Endometrial microvascular endothelial cells (primary cell): ENCODE results near the gene EEF1AKMT2. TPM values are rescaled to one million over a fixed set of nuclear protein-coding genes. Genes with fewer than 3 reads are reported as not detected.

Experiments used
- in situ Hi-C: cut with HindIII; loops from 2 replicates; pipeline ENCODE4 v1.10.0; 2017; ENCODE audit warnings: low sequenced_read_pairs, low pct_unique_long_range_greater_than_20kb; ENCODE audit errors: inconsistent ontology term
- total RNA-seq: library from RNA; depleted of rRNA; stranded (reverse); fragments of >200 nt; gene quantifications from one replicate; pipeline ENCODE4 v1.2.3, GENCODE V29; 2015; ENCODE audit errors: inconsistent ontology term

EEF1AKMT2 gene
- total RNA-seq, 1 donor from 2014 or later, result 28.2 TPM

- in situ Hi-C loops, result no loop called here
Observed at GRCh38 chr10:124709861-124710260, 81.8 kb downstream of the EEF1AKMT2 start.

DNA sequence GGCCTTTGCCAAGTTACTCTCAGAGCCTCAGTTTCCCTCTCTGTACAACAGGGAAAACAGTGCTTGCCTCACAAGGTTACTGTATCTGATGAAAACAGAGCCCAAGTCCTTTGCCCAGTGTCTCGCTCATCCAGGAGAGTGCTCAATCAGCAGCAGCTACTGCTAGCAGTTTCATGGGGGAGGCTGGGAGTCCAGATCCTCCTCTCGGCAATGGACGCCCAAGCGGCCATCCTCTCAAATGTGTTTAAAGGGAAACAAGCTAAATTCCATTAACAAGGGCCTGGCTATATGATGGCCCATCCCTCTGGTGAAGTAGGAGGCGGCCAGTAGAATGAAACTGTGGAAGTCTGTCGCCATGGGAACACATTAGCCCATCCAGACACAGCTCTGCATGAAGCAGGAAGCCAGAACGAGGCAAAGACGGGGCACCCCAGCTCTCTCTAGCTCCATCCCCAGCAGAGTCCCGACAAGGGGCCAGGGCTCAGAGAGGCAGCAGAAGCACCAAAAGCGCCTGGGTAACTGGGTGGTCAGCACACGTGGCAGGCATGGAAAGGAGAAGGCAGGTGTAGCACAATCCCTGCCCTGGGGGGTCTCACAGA is 82.7 kb downstream of the EEF1AKMT2 start:
- in situ Hi-C loops, result no loop called here

GRCh38 chr10:124708246-124708779 is 83.4 kb downstream of the EEF1AKMT2 start:
- in situ Hi-C loops, result no loop called here

Other genes starting within 250 kb of the EEF1AKMT2 start
- gene FAM53B, start 47.5 kb downstream of the EEF1AKMT2 start, total RNA-seq, result 12.3 TPM
- gene ABRAXAS2, start 9.9 kb upstream of the EEF1AKMT2 start, total RNA-seq, result 18.6 TPM
- gene ZRANB1, start 150.2 kb upstream of the EEF1AKMT2 start, total RNA-seq, result 10.9 TPM